GM18520 (cell line): ENCODE results near the gene NRF1.
"Not testable (repeated sequence)": the region's sequence is repeated elsewhere in the genome, so short reads cannot be mapped to it uniquely, and the experiment has no call there.

ENCODE experiments used
- ATAC-seq: cut with Tn5 transposase; IDR thresholded peaks from one replicate; pipeline ENCODE4 v1.9.1; 2021; ENCODE audit not compliant: unreplicated experiment

NRF1 gene

DNA sequence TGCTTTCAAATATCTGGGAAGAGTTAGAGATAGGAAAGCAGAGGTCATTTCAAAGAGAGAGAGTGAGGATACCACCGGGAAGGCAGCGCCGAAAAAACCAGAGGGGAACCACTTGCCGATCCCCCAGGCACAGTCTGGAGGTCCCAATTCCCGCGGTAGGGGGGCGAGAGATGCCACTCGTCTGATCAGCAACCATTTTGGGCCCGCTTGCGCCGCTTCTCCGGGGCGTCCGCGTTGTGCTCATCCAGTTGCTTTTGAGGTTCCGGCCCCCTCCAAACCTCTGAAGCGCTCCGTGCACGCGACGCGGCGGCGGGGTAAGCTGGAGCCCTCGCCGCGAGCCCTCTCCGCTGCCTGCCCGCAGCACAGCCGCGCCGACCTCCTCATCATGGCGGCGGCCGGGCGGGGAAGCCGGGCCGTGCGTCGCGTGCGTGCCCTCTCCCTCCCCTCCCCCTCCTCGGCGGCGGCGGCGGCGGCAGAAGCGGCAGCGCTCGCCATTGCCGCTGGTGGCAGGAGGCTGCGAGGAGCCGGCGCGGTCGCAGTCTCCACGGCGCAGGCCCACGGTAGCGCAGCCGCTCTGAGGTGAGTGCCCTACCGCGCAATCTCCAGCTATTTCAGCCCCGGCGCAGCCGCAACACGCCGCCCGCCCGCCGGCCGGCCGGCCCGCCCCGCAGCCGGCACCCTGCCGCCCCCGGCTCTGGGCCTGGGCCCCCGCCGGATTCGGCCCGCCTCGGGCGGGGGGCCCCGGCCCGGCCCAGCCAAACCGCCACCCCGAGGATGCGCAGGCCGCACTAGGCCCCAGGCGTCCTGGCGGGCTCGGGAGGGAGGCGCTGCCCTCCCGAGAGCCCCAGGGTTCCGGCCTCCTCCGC lies at the start of gene NRF1:
Gene NRF1, plus strand, starts transcription at position 475 of the 866 bp plus-strand sequence. CDS start 45,632 bp downstream, outside the sequence.
- peak; percentile 64 for ATAC-seq

DNA sequence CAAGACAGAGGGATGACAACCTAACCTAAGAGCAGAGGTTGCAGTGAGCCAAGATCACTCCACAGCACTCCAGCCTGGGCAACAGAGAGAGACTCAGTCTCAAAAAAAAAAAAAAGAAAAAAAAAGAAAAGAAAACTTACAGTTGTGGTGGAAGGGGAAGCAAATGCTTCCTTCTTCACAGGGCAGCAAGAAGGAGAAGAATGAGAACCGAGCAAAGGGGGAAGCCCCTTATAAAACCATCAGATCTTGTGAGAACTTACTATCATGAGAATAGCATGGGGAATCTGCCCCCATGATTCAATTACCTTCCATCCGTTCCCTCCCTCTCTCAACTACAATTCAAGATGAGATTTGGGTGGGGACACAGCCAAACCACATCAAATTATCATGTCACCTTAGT lies 45.2 kb upstream of the NRF1 start:
- ATAC-seq: not testable (repeated sequence)

DNA sequence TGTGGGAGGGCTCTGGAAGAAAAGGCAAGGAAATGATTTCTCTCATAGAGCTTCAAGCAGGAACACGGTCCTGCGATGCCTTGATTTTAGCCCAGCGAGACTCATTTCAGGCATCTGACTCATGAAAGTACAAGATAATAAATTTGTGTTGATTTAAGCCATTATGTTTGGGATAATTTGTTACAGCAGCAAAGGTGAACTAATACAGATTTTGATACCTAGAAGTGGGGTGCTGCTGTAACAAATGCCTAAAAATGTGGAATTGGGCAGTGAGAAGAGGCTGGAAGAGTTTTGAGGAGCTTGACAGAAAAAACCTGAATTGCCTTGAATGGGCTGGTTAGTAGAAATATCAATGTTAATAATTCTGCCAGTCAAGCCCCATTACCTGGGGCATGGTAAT lies 44.1 kb upstream of the NRF1 start:
- ATAC-seq: no peak

DNA sequence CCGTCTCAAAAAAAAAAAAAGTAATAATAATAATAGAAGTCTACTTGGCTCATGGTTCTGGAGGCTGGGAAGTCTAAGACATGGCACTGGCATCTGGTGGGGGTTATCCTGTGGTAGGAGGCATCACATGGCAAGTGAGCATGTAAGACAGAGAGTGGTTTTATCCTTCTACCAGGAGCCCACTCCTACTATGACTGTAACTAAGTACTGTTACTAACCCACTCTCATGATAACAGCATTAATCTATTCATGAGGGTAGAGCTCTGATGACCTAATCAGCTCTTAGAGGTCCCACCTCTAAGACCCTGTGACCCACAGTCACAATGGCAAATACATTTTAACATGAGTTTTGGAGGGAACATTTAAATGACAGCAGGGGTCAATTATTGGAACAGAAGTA lies 43.3 kb upstream of the NRF1 start:
- ATAC-seq: no peak

DNA sequence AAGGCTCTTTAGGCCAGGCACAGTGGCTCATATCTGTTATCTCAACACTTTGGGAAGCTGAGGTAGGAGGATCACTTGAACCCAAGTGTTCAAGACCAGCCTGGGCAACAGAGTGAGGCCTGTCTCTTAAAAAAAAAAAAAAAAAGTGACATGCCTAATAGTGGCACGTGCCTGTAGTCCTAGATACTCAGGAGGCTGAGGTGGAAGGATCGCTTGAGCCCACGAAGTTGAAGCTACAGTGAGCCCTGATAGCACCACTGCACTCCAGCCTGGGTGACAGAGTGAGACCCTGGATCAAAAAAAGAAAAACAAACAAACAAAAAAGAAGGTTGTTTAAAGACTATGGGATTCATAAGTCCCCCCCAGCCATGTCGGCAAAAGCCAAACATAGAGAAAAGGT lies 42.2 kb upstream of the NRF1 start:
- ATAC-seq: no peak

DNA sequence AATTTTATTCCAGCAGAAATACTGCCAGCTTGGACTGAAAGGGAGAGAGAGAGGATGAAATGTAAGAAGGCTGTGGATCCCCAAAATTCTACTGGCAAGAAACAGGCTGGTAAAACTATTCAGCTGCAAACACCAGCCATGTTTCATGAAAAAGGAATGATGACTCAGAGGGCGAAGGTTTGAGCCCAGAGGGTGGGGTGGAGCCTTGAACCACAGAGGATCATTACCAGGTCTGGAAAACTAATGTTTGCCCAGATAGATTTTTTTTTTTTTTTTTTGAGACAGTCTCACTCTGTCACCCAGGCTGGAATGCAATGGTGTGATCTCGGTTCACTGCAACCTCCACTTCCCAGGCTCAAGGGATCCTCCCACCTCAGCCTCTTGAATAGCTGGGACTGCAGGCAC lies 41.7 kb upstream of the NRF1 start:
- ATAC-seq: no peak

DNA sequence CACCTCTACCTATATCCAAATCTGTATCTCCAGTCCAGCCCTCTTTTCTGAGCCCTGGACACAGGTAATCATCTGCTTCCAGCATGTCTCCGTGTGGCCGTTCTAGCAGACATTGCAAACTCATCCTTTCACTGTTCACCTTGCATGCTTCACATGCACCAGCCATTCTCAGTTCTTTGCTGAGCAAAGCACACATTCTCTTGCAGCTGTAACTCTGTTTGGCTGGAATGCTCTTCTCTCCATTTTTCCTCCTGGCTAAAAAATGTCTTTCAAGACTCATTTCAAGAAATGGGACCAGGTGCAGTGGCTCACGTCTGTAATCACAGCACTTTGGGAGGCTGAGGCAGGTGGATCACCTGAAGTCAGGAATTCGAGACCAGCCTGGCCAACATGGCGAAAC lies 40.3 kb upstream of the NRF1 start:
- no peak for ATAC-seq

DNA sequence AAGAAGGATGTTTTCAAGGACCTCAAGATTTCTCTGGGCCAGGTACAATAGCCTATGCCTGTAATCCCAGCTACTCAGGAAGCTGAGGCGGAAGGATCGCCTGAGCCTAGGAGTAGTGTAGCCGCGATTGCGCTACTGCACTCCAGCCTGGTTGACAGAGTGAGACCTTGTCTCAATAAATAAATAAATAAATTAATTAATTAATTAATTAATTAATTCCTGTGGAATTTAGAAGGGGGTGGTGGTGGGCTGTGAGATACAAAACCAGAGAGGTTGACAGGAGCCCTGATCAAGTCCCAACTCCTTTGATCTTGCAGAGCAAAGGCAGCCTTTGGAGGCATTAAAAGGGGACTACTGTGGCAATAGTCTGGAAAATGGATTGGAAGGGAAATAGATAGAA lies 39.3 kb upstream of the NRF1 start:
- ATAC-seq: no peak

DNA sequence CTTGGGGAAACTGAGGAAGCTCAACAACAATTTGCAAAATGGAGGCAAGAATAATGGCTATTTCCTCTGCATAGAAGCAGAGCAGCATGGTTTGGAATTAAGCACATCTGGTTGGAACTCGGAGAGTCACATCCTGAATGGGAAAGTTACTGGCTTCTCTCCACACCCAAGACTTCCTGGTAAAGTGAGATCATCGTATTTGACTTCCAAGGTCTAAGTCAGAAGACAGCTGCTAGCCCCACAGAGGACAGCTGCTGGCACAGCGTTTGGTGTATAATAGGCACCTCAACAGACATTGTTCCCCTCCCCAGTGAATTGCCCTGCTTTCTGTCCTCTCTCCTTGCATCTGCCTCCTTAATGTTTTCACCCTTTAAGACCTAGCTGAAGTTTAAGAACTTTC lies 37.0 kb upstream of the NRF1 start:
- ATAC-seq: no peak

DNA sequence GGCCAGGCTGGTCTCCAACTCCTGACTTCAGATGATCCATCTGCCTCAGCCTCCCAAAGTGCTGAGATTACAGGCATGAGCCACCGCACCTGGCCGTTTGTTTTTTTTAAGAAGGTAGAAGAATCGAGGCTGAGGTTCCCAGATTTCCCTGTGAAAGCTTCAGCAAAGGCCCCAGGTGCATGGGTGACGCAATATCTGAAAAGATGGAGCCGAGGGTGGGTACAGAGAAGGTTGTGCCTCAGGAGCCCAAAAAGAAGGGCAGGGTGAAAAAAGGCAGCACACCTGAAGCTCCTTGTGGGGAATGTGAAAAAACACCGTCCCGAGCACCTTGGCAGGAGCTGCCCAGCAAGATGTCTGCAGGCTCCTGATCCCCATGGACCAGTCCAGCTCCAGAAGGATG lies 35.8 kb upstream of the NRF1 start:
- no peak for ATAC-seq

DNA sequence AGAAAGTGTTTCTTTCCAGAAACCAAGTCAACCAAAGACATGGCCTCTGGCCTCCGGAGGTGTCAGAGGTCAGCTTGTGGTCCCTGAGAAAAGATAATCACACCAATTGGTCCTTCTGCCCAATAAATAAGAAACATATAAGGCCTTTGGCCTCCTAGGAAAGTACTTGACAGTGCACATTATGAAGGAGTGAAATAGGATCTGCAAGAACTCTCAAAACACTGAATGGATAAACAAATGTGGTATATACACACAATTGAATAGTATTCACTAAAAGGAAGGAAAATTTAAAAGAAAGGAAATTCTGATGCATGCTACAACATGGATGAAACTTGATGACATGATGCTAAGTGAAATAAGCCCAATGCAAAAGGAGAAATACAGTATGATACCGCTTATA lies 35.4 kb upstream of the NRF1 start:
- no peak for ATAC-seq

DNA sequence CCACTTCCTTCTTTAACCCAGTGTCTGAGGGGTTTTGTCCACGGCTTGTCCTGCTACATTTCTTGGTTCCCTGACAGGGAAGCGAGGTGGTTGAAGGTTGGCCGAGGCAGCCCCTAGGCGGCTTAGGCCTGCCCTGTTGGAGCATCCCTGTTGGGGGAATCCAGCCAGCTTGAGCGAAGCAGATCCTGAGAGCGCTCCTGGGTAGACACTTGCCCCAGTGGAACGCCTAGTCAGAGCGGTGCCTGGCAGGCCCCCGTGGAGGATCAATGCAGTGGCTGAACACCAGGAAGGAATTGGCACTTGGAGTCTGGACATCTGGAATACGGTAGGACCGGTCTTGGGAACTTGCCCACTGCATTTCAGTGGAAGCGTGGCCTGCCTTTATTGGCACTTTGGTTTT lies 32.7 kb upstream of the NRF1 start:
- no peak for ATAC-seq

DNA sequence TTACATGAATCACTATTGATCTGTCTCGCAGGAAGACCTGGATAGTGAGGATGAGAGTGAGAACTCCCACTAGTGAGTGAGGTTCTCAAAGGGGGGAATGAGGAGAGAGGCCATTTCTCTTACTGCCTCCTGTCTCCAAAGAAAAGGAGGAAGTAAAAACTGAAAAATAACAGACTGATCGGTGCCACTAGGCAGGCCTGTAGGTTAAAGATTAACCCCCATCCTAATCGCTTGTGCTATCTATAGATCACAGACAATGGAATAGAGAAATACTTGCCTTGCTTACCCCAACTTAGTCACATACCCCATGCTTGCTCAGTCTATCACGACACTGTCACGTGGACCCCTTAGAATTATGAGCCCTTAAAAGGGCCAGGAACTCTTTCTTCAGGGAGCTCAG lies 25.3 kb upstream of the NRF1 start:
- not testable (repeated sequence) for ATAC-seq

DNA sequence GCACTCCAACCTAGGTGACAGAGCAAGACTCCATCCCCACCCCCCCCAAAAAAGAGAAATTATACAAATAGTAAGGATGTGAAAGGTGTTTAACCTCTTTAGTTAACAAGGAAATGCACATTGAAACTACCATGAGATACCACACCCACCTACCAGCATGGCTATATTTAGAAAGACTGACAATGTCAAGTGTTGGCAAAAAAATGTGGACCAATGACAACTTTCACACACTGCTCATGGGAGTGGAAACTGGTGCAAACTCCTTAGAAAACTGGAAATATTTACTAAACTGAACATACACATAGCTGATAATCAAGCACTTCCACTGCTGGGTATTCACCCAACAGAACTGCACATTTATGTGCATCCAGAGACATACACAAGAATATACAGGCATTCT lies 23.3 kb upstream of the NRF1 start:
- no peak for ATAC-seq

DNA sequence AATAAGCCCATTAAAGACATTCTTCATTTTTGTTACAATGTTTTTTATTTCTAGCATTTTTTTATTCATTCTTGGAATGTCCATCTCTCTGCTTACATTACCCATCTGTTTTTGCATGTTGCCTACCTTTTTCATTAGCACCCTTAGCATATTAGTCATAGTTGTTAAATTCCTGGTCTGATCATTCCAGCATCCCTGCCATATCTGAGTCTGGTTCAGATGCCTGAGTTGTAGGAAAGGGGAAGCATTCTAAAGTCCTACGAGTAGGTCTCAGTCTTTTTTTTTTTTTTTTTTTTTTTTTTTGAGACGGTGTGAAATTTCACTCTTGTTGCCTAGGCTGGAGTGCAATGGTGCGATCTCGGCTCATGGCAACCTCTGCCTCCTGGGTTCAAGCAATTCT lies 19.7 kb upstream of the NRF1 start:
- no peak for ATAC-seq

DNA sequence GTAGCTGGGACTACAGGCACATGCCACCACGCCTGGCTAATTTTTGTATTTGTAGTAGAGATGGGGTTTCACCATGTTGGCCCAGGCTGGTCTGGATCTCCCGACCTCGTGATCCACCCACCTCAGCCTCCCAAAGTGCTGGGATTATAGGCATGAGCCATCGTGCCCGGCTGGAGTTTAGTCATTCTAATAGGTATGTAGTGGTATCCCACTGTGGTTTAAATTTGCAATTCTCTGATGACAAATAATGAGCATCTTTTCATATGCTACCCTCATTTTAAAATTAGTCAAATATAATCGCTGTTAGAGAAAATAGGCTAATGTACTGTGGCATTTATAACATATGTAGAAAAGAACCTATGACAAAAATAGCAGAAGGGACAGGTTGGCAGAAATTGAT lies 15.1 kb upstream of the NRF1 start:
- ATAC-seq: not testable (repeated sequence)

DNA sequence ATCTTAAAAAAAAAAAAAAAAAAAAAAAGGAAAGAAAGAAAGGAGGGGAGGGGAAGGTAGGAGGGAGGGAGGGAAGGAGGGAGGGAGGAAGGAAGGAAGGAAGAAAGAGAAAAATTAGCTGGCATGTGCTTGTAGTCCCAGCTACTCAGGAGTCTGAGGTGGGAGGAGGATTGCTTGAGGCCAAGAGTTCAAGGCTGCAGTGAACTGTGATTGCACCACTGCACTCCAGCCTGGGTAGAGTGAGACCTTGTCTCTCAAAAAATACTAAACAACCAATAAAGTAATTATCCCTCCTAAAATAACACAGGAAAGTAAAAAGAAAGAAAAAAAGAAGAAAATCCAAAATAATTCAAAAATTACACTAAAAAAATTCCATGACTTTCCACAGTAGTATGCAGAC lies 13.8 kb upstream of the NRF1 start:
- ATAC-seq: no peak

DNA sequence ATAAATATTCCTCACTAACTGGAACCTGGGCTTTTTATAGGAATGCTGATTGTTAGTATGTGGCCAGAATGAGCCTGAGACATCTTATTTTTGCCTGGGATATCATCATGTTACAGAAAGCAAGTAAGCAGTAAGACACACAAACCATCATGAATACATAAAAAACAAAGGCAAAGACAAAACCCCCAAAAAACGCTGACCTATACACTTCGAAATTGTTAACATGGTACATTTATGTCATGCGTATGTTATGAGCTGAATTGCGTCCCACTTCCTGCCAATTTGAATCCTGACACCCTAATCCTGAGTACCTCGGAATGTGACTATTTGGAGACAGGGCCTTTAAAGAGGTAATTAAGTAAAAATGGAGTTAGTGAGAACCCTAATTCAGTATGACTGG lies 12.3 kb upstream of the NRF1 start:
- ATAC-seq: no peak

DNA sequence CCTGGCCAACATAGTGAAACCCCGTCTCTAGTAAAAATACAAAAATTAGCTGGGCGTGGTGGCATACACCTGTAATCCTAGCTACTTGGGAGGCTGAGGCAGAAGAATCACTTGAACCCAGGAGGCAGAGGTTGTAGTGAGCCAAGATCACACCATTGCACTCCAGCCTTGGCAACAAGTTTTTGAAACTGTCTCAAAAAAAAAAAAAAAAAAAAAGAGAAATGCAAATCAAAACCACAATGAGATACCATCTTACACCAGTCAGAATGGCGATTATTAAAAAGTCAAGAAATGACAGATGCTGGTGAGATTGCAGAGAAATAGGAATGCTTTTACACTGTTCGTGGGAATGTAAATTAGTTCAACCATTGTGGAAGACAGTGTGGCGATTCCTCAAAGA lies 7.9 kb upstream of the NRF1 start:
- ATAC-seq: not testable (repeated sequence)

DNA sequence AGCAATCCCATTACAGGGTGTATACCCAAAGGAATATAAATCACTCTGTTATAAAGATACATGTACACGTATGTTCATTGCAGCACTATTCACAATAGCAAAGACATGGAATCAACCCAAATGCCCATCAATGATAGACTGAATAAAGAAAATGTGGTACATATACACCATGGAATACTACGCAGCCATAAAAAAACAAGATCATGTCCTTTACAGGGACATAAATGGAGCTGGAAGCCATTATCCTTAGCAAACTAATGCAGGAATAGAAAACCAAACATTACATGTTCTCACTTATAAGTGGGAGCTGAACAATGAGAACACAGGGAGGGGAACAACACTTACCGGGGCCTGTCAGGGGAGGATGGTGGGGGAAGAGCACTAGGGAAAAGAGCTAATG lies 7.5 kb upstream of the NRF1 start:
- not testable (repeated sequence) for ATAC-seq

DNA sequence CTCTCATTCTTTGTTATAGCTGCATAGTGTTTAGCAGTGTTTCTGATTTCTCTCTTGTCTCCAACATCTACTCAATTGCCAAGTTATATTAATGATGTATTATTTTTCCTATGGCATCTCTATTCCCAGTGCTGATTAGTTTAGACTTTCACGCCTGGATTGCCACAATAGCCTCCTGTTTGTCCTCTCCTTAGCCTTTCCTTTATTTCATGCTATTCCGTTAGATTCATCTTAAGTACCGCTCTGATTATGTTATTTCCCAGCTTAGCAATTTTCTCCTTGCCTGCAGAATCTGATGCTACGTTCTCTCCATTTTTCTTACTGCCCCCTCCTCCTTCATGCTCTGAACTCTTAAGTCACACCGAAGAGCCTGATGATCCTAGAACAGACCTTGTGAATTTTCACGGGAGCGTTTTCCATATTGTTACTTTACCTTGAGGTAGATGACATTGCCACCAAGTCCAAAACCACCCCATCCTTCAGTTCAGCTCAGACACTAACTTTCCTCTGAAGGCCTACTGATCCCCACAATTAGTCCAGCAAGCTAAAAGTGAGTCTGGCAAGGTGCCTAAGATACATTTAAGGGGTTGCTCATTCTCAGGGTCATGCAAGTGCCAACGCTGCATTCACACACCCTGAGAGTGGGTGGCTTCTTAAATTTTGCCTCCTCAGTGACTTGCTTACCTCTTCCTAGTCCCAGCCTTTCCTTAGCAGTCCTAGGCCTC lies 6.6 kb upstream of the NRF1 start:
- ATAC-seq: no peak

DNA sequence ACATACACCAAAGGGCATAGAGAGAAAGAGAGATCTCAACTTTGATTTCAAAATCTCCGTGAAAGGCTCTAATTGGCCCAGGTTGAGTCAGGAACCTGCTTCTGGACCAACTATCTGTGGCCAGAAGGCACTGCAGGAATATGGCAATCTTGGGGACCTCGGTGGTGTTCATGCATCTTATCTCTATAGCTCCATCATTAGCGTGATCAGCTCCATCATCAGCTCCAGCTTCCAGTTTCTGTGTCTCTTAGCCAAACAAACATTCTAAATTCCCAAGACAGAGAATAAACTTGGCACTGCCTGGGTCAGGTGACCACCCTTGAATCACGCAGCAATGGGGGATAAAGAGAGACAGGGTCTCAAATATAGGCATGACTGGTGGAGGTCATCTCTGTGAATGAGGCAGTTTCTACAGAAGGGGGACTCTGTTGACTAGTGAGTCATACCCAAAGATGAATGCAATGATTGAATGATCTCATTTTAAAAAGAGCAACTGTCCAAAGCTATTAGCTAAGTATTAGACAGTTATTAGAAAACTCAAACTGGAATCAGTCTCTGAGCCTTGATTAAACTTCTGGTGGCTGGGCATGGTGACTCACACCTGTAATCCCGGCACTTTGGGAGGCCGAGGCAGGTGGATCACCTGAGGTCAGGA lies 5.4 kb upstream of the NRF1 start:
- ATAC-seq: no peak
